Cerebellar cortex (tissue), 1 donor: ENCODE results near the gene INMT.

Source experiments
- DNase-seq: peaks from one replicate; pipeline ENCODE4 v3.0.0-alpha.2; 2015; ENCODE audit warnings: low spot score

Gene INMT

GRCh38 chr7:30752979-30753378, 1.0 kb downstream of the INMT start:
- peak; percentile 66 for DNase-seq

- no peak for DNase-seq
Observed at GRCh38 chr7:30754315-30754877, 2.5 kb downstream of the INMT start.

GRCh38 chr7:30755384-30756154, 3.6 kb downstream of the INMT start:
- peak; percentile 71 for DNase-seq

GRCh38 chr7:30757342-30757692, 5.4 kb downstream of the INMT start:
- DNase-seq: no peak

DNA sequence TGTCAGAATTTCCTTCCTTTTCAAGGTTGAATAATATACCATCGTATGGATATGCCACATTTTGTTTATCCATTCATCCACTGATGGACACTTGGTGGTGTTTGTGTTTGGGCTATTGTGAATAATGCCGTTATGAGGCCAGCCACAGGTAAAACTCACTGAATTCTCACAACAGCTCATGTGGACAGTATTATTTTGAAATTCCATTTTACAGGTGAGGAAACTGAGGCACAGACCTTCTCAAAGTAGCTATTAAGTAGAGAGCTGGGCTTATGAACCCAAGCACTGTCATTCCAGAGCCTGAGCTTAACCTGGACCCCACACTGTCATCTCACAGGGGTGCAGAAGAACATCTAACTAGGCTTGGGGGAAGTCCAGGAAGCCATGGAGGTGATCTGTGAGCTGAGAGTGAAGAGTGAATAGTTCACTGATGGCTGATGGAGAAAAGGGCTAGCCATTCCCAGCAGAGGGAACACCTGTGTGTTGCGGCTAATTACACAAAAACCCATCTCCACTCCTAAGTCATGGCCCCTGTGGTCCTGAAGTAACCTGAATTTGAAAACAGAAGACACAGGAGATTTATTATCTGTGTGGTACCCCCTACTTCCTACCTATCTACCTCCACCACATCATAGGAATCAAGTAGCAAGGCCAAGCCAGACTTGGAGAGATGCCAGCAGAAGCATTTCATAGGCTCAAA, 8.7 kb downstream of the INMT start:
- DNase-seq: no peak

GRCh38 chr7:30761214-30762156, 9.6 kb downstream of the INMT start:
- DNase-seq: no peak

DNA sequence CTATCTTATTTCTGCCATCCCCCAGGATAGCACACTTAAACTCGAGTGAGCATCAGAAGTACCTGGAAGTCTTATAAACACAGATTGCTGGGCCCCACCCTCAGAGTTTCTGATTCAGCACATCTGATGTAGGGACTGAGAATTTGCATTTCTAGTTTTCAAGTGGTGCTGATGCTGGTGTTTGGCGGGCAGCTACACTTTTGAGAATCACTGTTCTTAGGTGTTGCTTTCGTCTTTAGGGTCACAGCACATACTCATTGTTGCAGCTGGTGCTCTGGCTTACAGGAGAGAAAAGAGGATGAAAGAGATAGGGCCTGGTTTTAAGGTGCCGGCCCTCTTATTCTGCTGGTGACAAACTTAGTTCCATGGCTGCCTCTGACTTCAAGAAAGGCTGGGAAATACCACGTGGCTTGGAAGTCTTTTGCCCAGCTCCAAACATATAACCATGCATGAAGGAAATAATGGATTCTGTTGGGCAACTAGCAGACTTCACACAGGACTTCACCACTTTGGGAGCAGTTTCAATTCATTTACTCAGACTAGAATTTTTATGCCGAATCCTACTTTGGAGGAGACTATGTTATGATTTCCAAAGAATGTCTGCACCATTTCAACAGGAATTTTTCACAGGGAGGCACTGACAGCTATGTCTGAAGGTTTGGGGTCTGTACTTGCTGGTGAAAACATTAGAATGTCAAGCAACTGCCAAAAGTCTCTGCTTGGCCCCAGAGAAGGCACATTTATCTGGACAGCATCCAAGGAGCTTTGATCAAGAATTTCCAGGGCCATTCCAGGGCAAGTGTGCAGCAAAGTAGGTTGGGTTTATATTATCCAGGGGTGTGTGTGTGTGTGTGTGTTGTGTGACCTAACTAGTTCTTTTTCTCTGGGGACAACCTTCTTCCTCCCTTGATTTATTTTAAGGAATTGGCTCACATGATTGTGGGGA, 12.4 kb downstream of the INMT start:
- DNase-seq: no peak

DNA sequence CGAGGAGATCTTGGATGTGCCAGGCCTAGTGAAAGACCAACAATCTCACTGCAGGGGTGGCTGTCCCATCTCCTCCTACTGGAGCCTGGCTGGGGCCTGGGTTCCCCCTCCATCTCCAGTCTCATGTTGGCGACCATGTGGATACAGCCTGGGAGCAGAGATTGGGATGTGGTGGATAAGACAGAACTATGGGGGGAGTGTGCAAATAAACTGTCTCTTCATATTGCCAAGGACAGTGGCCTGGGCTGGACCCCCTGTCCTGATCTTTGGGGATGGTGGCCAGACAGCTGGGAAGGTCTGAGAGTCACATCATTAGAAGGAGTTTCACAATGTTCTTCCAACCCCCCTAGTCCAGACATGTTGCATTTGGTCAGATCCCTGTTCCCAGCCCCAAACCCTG, 13.5 kb downstream of the INMT start:
- no peak for DNase-seq

- DNase-seq: no peak
Observed at GRCh38 chr7:30770845-30771173, 18.9 kb downstream of the INMT start.

- peak; percentile 78 for DNase-seq
Observed at GRCh38 chr7:30771174-30771879, 19.4 kb downstream of the INMT start, which contains the start of gene MINDY4. Gene MINDY4 (plus strand): TSS chr7:30771417. CDS start chr7:30771494, 77 bp downstream.

DNA sequence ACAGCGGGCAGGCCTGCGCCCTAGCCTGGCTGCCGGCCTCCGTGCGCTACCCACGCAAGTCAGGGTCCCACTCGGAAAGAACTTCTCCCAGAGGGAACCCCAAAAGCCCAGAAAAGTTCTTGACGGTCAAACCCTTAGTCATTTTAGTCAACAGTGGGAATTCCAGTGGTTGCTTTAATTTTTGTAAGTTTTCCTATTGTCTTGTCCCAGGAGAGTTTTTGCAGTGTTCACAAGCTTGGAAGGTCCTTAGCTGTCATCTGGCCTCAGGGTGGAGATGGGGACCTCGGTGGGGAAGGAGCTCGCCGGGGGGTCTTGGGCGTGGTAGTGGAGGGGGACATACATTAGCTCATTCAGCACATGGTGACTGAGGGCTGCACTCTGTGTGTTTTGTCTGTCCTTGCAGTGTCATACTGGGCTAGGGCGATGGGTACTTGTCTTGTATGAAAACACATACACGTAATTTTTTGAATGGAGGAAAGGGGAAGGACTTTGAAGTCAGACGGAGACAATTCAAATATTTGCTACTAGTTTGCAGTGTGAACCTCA, 20.0 kb downstream of the INMT start:
- no peak for DNase-seq

GRCh38 chr7:30772984-30773383, 21.0 kb downstream of the INMT start:
- DNase-seq: no peak

DNA sequence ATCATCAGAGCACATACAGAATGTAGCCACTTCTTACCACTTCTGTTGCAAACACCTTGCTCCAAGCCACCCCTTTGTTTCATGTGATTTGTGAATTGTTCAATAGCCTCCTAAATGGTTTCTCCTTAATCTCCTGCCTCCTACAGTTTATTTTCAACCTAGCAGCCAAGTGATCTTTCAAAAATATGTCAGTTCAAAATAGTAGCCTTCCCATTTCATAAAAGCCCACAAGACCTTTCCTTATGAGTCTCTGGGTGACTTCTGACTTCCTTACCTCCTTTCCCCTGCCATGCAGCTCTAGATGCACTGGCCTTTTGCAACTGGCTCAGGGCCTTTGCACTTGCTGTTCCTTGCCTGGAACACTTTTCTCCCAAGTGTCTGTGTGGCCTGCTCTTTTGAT, 24.1 kb downstream of the INMT start:
- no peak for DNase-seq

- no peak for DNase-seq
Observed at GRCh38 chr7:30776971-30777370, 25.0 kb downstream of the INMT start.

DNA sequence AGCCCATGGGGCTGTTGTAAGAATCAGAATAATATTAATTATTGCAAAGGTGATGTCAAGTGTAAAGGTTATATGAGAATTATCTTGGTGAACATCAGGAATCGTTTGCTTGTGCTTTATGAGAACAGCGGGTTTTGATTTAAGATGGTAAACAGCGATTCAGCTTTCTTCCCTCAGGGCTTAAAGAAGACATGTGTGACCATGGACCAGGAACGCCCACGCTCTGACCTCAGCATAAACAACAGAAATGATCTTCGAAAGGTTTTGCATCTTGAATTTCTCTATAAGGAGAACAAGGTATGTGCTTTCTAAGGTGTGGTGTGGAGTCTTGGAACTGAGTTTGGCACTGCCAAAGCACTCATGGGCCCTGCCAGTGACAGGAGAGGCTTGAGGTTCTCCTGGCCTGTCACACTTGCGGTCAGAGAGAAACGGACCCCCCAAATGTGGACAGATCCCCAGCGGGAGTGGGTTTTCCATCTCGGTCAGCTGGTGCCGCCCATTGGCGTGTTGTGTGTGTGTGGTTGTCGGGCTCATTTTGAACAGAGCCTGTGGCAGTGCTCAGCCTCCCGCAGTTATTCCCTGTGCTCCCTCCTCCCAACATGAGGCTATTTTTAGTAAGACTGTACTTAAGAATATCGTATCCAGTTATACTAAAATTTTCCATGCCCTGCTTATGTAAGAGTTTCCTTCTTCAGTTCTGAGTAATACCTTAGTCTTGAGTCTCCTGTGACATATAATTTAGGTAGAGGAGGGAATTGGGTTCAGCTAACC, 26.5 kb downstream of the INMT start:
- no peak for DNase-seq

DNA sequence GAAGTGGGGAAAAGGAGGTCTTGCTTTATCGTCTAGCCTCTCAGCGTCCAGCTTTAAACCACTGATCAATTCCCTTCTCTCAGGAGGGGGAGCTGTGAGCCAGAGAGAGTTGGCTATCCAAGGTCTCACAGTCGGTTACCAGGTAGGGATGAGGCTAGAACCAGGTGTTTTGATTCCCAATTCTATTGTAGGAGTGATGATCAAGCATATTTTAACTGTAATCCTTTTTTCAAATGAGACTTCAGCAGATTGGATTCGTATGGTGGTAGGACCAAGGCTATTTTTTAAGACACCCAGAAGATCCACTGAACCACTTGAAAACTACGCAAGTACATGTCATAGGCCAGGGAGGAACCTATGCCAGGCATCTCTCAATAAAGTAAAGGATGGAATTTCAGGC, 27.6 kb downstream of the INMT start:
- DNase-seq: no peak

DNA sequence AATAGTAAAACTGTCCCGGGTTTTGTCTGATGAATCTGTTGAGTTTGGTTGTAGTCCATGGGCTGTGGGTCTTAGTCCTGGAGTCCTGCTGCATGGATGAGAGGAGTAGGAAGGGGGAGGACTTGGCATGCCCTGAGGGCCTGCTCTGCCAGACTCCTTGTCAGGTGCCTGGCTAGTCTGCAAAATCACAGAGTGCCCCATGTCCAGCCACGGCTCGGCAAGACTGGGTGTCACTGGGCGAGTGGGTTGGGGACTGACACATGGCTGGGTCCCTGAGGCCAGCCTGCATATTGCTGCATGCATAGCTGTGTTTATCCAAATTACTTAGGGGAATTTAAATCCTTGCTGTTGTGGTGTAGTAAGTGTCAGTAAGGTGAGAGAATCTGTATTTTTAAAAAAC, 29.0 kb downstream of the INMT start:
- DNase-seq: peak; percentile 29

- no peak for DNase-seq
Observed at GRCh38 chr7:30782690-30783089, 30.8 kb downstream of the INMT start.

- DNase-seq: peak; percentile 66
Observed at GRCh38 chr7:30785786-30786185, 33.9 kb downstream of the INMT start.
